ENCODE measurements around the gene EDNRA. TPM values are rescaled to one million over a fixed set of nuclear protein-coding genes. Genes with fewer than 3 reads are reported as not detected.

EDNRA gene
- total and polyA plus RNA-seq, 9 of the 15 experiments (the other 6 are each of a cell fraction or from before 2014, with no cell fraction given): not detected

- TF ChIP-seq, protein P1, sequence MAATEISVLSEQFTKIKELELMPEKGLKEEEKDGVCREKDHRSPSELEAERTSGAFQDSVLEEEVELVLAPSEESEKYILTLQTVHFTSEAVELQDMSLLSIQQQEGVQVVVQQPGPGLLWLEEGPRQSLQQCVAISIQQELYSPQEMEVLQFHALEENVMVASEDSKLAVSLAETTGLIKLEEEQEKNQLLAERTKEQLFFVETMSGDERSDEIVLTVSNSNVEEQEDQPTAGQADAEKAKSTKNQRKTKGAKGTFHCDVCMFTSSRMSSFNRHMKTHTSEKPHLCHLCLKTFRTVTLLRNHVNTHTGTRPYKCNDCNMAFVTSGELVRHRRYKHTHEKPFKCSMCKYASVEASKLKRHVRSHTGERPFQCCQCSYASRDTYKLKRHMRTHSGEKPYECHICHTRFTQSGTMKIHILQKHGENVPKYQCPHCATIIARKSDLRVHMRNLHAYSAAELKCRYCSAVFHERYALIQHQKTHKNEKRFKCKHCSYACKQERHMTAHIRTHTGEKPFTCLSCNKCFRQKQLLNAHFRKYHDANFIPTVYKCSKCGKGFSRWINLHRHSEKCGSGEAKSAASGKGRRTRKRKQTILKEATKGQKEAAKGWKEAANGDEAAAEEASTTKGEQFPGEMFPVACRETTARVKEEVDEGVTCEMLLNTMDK (IDR thresholded peaks at IDR 0.05; ENCODE audit: borderline replicate concordance, insufficient read depth, low read depth, low read length, poor library complexity, severe bottlenecking): no peak
- no peak for TF ChIP-seq IRF9 (tag; IDR thresholded peaks at IDR 0.05)
- no peak for TF ChIP-seq KDM1A (IDR thresholded peaks at IDR 0.05)
- no peak for TF ChIP-seq ZFP1 (CRISPR knock-in tag; IDR thresholded peaks at IDR 0.05)
- no peak for TF ChIP-seq SIRT6 (IDR thresholded peaks at IDR 0.05; ENCODE audit: low read depth, low read length)
- TF ChIP-seq RFX5 (IDR thresholded peaks at IDR 0.05; ENCODE audit: low read depth, low read length): no peak
Measured at GRCh38 chr4:147481577-147482109, 746 bp downstream of the EDNRA start (continued).

DNA sequence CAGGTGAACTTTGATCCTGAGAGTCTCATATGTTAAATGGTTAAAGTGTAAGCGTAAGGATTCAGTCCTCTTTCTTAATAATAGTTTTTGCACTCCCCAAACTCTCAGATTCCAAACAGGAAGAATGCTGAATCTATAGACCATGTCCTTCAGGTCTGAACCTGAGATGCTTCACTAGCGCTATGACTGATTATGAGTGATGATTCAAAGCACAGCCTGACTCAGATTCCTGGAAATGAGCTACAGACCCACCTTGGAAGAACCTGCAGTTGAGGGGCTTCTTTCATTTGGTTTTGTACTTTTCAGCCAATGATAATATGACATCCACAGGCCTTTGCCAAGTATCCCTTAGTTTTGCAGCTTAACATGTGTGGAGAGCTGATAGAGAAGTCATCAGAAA is 1.4 kb downstream of the EDNRA start:
- FAIRE-seq: no peak
- no peaks in the 10 kb centered on the region for H3K4me1 ChIP-seq (replicated peaks in 1 of 2; ENCODE audit: control insufficient read depth in 2 of 2, insufficient read depth in 2 of 2, low read length in 2 of 2)
- no TSS peak for BruUV-seq (replicated peaks)
- intact Hi-C loops (cut with micrococcal nuclease): no loop called here
- no peak for DNase-seq (ENCODE audit: extremely low read depth in 1 of 4, low spot score in 3 of 4)
- H2AFZ ChIP-seq (ENCODE audit: low read depth, low read length): no peak overlapping the region
- 0% methylated on average over 2 of the region's 2 CpGs for WGBS (ENCODE audit: insufficient coverage, low coverage, missing lambda C conversion rate)
- ChIA-PET POLR2A (no interaction called here), CTCF (ENCODE audit: low intra/inter-chr PET ratio) (no interaction called here)
- no peaks in the 10 kb centered on the region for H3K79me2 ChIP-seq (ENCODE audit: control insufficient read depth, insufficient read depth, low read length)
- H3K27me3 ChIP-seq (ENCODE audit: control insufficient read depth in 2 of 2, insufficient read depth in 2 of 2, low read length in 2 of 2): peaks cover 0 to 20% of the 10 kb centered on the region in 2 experiments; a peak in 2 of 5 replicates
- H3K9me1 ChIP-seq (ENCODE audit: control insufficient read depth, insufficient read depth, low read length): no peaks in the 10 kb centered on the region
- TF ChIP-seq CREB1 (IDR thresholded peaks at IDR 0.05) (no peak), CREB1 (CRISPR knock-in tag; IDR thresholded peaks at IDR 0.05) (no peak), SMC3 (conservative IDR thresholded peaks at IDR 0.05; ENCODE audit: insufficient read depth, low read depth, low read length) (no peak), EWSR1 (IDR thresholded peaks at IDR 0.05; ENCODE audit: borderline replicate concordance, low read depth, partially characterized antibody) (no peak)
- TF ChIP-seq, protein P2, sequence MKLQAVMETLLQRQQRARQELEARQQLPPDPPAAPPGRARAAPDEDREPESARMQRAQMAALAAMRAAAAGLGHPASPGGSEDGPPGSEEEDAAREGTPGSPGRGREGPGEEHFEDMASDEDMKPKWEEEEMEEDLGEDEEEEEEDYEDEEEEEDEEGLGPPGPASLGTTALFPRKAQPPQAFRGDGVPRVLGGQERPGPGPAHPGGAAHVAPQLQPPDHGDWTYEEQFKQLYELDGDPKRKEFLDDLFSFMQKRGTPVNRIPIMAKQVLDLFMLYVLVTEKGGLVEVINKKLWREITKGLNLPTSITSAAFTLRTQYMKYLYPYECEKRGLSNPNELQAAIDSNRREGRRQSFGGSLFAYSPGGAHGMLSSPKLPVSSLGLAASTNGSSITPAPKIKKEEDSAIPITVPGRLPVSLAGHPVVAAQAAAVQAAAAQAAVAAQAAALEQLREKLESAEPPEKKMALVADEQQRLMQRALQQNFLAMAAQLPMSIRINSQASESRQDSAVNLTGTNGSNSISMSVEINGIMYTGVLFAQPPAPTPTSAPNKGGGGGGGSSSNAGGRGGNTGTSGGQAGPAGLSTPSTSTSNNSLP (IDR thresholded peaks at IDR 0.05; ENCODE audit: borderline replicate concordance, low read depth, low read length): no peak
- H3K36me3 ChIP-seq (ENCODE audit: control insufficient read depth, insufficient read depth, low read length): no peaks in the 10 kb centered on the region
- ATAC-seq: no peak
- no peak overlapping the region for H3K4me3 ChIP-seq
- in situ Hi-C loops (cut with MboI): no loop called here
- H3K9me3 ChIP-seq (replicated peaks; ENCODE audit: control insufficient read depth, insufficient read depth, low read depth, low read length): no peaks in the 10 kb centered on the region
- H4K20me1 ChIP-seq (replicated peaks; ENCODE audit: control insufficient read depth, insufficient read depth, low read length): no peaks in the 10 kb centered on the region
- no peak overlapping the region for H3K9ac ChIP-seq (ENCODE audit: insufficient read depth in 1 of 2, low read depth in 2 of 2, low read length in 2 of 2)
- no peak overlapping the region for H3K27ac ChIP-seq (ENCODE audit: extremely low read depth, low read depth, low read length)
- no peak overlapping the region for H3K4me2 ChIP-seq (ENCODE audit: insufficient read depth, low read length)
